HG02870 (cell line): ENCODE results near the gene COMMD10.
A peak's percentile ranks its signal among the peaks of the same experiment; 100 is the strongest.

Experiments used
- ATAC-seq: cut with Tn5 transposase; IDR thresholded peaks from one replicate; pipeline ENCODE4 v1.9.1; 2021; ENCODE audit warnings: mild to moderate bottlenecking, moderate library complexity; ENCODE audit not compliant: unreplicated experiment

Gene COMMD10

DNA sequence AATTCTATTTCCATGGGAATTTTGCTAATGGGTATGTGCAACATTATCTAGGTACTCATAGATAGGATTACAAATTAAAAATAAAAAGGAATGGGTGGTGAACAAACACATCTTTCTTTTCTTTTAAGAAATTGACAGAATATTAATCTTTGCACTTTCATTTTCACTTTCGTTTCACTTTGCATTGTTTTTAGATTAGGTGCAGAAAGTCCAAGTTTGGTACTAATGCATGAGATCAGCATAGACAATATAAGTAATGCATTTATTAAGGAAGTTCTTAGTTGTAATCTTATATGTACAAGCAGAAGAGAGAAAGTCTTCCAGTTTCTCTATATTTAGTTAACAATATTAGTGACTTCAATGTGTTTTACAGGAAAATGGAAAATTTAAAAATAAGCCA, 196.5 kb downstream of the COMMD10 start:
- ATAC-seq: no peak

DNA sequence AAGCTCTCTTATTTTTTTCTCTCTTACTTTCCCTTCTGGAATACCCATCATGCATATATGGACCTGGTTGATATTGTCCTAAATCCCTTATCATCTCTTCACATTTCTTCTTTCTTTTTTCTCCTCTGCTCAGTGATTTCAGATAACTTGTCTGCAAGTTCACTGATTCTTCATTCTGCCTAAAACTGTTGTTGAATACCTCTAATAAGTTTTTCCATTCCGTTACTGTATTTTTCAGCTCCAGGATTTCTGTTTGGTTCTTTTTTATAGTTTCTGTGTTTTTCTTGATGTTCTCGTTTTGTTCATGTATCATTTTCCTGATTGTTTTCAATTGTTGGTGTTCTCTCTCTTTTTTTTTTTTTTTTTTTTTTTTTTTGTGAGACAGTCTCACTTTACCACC, 203.7 kb downstream of the COMMD10 start:
- no peak for ATAC-seq

DNA sequence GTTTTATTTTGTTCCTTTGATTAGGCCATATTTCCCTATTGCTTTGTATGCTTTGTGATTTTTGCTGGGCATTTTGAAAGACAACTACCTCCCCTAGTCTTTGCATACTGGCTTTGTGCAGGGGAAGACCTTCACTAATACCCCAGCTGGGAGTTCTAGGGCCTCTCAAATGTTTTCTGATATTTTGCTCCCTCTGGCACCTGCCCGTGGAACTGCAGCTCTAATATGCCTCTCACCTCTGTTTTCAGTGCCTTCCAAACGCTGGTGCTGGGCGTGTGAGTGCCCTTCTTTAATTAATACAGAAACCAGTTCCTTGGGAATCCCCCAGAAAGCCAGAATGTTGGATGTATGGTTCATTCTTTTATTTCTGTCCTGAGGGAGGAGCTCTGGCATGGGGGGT, 204.5 kb downstream of the COMMD10 start:
- no peak for ATAC-seq

DNA sequence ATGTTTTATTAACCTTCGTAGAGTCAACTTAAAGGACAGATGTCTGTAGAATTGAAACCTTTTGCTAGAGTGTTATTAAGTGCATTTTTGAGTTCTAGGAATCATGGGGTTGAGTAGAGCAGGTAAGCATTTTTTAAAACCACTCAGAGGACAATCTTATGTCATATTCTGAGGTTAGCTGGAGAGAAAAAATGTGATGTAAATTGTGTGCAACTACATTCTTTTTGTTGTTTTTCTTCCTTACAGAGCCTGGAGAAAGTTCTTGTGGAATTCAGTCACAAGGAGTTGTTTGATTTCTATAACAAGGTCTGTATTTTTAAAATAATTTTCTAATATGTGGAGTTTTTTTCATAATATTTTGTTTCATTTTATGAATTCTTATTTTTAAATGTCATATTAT, 206.4 kb downstream of the COMMD10 start:
- no peak for ATAC-seq

DNA sequence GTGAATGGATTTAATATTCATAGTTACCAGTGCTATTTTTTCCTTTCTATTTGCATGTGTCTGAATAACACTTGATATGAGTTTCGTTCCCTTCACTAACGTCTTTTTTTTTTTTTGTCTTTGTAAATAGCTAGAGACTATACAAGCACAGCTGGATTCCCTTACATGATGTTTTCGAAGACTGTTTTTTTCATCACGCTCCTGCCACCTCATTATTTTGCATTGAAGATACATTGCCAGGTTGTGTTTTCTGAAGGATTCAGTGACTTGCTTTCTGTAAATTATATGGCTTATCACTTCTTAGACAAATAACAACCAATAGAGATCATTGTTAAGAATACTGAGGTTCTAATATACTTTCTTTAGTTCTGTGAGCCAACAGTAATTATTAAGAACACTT, 207.5 kb downstream of the COMMD10 start:
- ATAC-seq: no peak

DNA sequence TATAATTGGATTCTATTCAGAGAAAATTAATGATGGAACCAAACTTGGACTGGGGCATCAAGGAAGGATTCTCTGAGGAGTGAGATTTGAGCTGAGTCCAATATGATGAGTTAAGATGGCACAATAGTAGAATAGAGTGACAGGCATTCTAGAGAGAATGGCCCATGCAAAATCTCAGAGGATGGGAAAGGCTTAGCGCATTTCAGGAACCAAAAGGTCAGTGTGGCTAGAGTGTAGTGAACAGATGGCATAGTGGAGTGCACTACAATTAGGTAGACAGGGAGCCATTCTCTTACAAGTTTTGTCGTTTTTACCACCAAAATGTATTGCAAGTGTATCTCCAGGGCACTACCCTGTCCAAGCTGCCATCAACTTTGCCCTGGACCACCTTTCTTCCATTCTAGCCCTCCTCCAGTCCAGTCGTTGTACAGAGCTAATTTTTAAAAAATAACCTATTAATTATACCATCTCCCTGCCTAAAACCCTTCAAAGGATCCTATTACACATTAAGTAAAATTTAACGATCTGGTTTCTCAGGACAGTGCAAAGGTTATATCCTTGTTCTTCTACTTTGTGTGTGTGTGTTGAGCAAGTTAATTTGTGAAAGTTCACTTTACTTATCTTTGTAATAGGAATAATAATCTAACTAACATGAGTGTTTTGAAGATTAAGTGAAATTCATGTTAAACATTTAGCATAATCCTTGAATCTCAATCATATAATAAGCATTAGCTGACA, 211.7 kb downstream of the COMMD10 start:
- ATAC-seq: no peak

DNA sequence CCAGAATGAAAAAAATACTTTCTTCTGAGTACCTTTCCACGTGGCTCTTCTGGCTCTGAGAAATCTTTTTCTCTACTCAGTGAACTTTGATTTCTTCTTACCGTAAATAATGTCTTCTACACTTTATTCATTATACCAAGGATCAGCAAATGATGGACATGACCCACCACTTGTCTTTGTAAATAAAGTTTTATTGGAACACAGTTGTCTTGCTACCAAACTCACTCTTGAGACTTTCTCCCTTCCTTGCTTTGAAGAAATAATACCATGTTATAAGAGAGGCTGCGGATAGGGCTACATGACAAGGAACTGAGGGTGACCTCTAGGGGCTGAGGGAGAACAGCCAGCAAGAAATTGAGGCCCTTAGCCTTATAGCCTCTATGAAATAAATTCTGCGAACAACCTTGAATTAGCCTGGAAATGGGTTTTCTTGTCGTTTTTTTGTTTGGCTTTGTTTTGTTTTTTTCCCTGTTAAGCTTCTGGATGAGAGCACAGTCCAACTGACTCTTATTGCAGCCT, 212.5 kb downstream of the COMMD10 start:
- no peak for ATAC-seq

DNA sequence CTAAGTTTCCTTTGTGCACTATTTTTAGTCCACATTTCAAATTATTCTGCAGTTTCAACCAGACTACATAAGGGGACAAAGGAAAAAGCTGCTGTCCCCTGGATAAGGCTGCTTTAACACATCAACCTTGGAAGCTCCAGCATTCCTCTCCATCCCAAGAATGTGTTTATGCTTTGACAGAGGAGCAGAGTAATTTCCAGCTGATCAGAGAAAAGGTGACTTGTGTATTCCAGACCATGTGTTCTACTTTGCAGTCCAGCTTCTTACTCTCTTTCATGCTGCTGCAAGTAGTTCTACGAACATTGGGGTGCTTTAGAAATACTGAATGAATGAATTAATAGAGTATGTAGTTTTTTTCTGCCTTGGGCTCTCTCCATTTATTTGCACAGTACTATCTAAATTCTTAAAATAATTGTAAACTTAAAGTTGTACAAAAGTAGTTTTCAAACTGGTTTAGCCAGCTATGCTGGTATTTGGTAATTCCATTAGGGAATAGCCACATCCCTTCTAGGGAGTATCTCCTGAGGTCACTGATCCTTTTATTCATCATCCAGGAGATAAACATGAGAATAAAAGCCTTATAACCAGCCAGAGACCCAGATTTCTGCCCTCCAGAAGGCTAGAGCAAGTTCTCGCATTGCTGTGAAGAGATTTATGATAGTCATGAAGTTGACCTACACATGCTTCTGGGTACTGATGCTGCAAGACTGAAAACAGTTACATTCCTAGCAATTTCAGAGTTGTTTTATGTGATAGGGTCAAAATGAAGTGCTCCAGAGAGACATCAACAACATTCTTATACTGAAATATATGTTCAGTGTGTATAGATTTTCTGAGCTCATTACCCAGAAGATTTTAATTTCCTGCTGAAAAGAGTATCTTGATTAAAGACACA, 215.2 kb downstream of the COMMD10 start:
- ATAC-seq: no peak

DNA sequence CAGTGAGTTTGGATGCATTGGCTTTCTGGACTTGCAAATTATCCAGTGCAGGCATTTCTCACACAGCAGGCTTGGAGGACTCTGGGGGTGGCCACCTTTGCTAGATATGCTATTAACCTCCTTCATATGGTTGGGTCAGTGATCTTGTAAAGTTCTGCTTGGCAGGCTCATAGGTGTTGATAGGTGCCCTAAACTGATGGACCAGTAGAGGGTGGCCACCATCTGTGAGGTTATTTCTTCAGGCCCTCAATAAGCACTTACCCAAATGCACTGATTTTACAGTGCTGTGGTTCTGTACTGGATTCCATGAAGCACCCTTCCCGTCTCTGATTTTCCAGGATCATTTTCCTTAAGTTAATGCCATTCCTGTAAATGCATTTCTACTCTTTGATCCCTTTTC, 216.3 kb downstream of the COMMD10 start:
- no peak for ATAC-seq

DNA sequence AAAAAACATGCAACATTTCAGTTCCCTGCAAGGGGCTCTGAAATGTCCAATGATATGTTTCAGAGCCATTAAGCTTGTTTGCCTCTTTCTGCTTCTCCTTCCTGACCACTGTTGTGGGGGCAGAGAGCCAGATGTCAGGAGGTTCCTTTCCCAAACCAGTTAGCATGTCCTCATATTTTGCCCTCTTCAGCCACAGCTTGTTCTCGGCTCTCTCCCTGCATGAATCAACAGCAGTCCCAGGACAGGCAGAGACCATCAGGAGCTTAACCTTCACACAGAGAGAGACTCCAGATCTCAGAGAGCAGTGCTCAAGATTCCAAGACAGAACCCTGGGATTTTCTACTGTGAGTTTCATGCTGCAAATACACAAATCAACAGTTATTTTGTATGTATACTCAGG, 218.5 kb downstream of the COMMD10 start:
- ATAC-seq: no peak

DNA sequence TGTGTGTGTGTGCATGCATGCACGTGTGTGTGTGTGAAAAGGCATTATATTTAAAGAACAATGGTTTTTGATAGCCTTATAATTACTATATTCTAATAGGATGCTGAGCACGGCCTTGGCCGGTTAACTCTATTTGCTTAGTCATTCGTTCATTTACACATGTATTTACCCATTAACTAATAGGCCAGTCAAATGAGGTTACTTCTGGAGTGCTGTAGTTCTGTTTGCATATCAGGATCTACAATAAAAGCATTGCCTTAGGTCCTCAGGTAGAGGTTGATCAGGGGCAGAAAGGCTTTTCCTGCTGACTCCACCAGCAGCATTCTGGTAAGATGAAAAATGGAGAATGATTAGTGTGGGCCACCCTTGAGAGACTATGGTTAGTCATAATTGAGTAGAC, 219.0 kb downstream of the COMMD10 start:
- no peak for ATAC-seq

DNA sequence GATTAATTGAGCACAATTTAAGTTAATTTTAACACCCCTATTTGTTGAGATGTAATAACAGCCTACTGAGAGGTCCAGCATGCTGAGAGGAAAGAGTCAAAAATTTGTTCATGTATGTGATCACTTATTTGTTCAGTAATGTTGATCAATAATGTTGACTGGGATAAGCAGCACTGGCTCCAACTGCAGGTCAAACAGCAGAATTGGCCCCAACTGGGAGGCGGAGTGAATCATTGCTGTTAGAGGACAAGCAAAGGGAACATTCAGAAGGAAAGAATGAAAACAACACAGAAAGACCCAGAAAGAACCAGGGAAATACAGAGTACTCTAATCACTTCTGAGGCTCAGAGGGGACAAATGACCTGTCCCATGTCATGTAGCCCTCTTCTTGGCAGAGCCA, 221.1 kb downstream of the COMMD10 start:
- ATAC-seq: no peak

DNA sequence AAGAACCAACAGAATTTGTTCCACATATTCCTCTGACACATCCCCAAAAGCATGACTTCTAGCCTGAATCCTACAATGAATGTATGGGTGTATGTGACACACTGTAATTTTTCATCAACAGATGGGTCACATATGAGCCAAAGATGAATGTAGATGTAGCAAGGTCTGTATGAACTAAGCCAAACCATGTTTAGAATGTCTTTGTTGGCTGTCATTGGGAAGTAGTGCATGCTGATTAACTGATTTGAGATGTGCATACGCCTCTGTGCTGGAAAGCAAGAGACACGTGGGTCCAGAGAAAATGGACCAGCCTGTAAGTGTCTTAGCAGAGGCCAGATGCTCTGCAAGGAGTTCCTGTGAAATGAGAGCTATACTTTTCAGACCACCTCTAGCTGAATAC, 222.0 kb downstream of the COMMD10 start:
- no peak for ATAC-seq

DNA sequence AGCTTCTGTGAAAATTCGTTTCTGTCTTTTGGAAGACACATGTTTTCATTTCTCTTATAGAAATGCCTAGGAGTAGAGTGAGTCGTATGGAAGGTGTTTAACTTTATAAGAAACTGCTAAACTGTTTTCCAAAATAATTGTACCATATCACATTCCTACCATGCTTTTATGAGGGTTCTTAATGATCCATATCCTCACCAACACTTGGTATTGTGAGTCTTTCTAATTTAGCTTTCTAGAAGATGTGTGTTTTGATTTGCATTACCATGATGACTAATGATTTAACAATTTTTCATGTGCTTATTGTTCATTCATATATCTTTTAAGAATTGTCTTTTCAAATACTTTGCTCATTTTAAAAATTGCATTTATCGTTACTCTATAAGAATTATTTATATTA, 223.6 kb downstream of the COMMD10 start:
- no peak for ATAC-seq

DNA sequence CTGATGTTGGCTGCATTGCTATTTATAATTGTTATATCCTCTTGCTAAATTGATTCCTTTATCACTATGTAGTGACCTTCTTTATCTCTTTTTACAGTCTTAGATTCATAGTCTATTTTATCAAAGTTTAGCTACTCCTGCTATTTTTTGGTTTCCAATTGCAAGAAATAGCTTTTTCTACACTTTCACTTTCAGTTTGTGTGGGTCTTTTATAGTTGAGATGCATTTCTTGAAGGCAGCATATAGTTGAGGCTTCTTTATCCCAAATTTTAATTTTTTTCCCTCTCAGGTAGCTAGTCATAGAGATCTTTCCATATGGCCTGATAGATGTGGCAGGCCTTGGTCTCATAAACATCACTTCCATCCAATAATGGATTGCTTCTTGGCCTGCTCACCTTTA, 228.5 kb downstream of the COMMD10 start:
- ATAC-seq: no peak

DNA sequence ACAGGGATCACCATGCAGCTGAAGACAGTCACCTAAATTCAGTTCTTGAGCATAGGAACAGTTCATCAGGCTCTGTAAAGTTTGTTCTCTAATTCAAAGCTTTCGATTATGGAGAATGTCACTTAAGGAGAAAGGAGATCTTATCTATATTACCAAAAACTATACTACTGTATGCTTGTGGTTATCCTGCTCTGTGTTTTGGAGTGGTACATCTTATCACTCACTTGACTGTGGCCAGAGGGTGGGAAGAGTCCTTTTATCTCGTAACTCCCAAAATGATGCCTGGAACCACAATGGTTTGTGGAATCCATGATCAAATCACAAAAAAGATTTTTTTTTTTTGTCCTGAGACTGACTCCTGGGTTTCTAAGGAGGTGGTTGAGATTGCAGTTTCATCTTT, 230.7 kb downstream of the COMMD10 start:
- ATAC-seq: no peak

DNA sequence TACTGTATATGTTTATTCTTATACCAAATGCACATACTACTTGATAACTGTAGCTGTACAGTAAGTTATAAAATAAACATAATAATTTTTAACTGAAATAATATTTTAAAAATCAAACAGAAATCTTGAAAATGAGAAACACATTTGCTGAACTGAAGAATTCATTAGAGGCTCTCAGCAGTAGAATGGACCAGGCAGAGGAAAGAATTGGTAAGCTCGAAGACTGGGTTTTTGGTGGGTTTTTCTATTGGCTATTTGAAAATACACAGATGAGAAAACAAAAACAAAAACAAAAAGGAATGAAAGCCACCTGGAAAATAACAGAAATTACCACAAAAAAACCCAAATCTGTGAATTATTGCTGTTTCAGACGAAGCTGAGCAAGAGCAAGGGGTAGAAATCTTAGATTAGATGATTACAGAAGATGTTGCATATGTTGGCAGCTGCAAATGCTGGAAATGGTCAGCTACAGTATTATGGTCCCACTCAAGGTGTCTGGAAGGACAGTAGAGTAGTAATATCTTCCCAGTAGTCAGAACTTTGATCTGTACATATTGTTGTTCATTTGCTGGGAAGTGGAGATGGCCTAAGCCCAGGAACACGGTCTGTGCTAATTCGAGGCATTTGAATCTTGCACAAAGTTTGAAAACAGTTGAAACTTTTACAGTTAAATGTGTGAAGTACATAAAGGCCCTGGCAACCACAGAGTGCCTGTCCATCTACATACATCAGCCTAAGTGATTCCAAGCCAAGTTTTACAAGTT, 233.4 kb downstream of the COMMD10 start:
- no peak for ATAC-seq

DNA sequence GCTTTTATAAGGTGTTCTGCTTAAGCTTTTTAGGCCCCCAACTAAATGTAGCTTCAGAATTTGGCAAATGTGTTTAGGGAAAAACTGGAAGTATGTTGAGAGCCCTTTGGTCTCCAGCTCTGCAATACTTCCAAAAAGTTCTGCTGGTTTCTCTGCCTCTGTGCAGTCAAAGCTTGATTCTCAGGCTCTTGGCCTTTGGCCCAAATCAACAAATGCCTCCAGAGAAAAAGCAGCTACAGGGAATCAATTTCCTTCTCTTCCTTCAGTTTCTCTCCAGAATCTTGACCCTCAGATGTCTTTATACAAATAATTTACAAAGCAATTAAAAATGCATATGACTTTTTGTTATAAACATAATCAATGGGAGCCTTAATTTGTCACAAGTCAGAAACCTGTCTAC, 235.7 kb downstream of the COMMD10 start:
- ATAC-seq: no peak

DNA sequence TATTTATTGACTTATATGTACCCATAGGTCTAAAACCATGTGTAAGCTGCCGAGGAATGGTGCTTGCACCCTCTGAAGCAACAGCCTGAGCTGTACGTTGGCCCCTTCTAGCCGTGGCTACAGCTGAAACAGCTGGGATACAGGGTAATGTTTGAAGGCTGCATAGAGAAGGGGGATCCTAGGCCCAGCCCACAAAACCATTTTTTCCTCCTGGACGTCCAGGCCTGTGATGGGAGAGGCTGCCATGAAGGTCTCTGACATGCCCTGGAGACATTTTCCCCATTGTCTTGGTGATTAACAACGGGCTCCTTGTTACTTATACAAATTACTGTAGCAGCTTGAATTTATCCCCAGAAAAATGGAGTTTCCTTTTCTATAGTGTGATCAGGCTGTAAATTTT, 244.7 kb downstream of the COMMD10 start:
- no peak for ATAC-seq

DNA sequence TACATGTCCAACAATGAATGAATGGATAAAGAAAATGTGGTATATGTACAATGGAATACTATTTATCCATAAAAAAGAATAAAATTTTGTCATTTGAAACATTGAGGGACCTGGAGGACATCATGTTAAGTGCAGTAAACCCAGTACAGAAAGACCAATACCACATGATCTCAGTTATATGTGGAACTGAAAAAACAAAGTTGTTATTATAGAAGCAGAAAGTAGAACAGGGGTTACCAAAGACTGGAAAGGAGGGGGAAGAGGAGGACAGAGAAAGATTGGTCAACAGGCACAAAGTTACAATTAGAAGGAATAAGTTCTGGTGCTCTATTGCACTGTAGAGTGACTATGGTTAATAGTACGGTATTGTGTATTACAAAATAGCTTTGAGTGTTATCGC, 256.0 kb downstream of the COMMD10 start:
- ATAC-seq: peak; percentile 77
